Stomach (tissue), 9 donors: ENCODE results near the gene PINLYP. TPM values are rescaled to one million over a fixed set of nuclear protein-coding genes. Genes with fewer than 3 reads are reported as not detected.
A peak's percentile ranks its signal among the peaks of the same experiment; 100 is the strongest.

Experiments
- DNase-seq, 2 donors: peaks; one replicate each; pipeline versions ENCODE4 v3.0.0 to v3.0.0-alpha.2; 2013 to 2019
- H3K27ac ChIP-seq, 5 donors: fragments of 200-600 bp in 4 of 5; sonication (generic) in 4 of 5; one replicate each; pipeline ENCODE4 v1.5.1; 2013 to 2019; ENCODE audit warnings: mild to moderate bottlenecking in 1 of 5, moderate library complexity in 1 of 5
- H3K27me3 ChIP-seq, 3 donors: fragments of 200-600 bp; sonication (generic); one replicate each; pipeline ENCODE4 v1.5.1; 2017 to 2019; ENCODE audit warnings: mixed run types in 1 of 3
- H3K36me3 ChIP-seq, 4 donors: fragments of 200-600 bp; sonication (generic); 1 replicate in 3 of 4; 2 replicates in 1 of 4; pipeline ENCODE4 v1.5.1; 2016 to 2019
- H3K4me1 ChIP-seq, 4 donors: fragments of 200-600 bp; sonication (generic); one replicate each; pipeline ENCODE4 v1.5.1; 2016 to 2019
- H3K4me3 ChIP-seq, 4 donors: fragments of 200-600 bp; sonication (generic) in 3 of 4; one replicate each; pipeline ENCODE4 v1.5.1; 2016 to 2019; ENCODE audit warnings: mild to moderate bottlenecking in 1 of 4
- H3K9me3 ChIP-seq, 4 donors: fragments of 200-600 bp; sonication (generic); one replicate each; pipeline ENCODE4 v1.5.1; 2016 to 2019
- CTCF ChIP-seq, 7 experiments: fragments of 450-650 bp in 4 of 7; fragments of 200-600 bp in 3 of 7; sonication (generic) in 3 of 7; IDR thresholded peaks; one replicate each; pipeline ENCODE4 v1.5.1; 2016 to 2019; ENCODE audit warnings: antibody characterized with exemption in 7 of 7, control low read depth in 2 of 7, mild to moderate bottlenecking in 1 of 7
- EP300 ChIP-seq: sonication (generic); formaldehyde crosslinking; IDR thresholded peaks from one replicate; pipeline ENCODE4 v1.6.1; 2017; ENCODE audit warnings: antibody characterized with exemption
- POLR2A ChIP-seq, 4 donors: fragments of 450-650 bp; IDR thresholded peaks; one replicate each; pipeline ENCODE4 v1.6.1; 2016; ENCODE audit warnings: antibody characterized with exemption in 4 of 4, control low read depth in 2 of 4, mild to moderate bottlenecking in 1 of 4, moderate library complexity in 1 of 4
- POLR2AphosphoS5 ChIP-seq, 3 donors: sonication (generic); formaldehyde crosslinking; IDR thresholded peaks; one replicate each; pipeline ENCODE4 v1.6.1; 2016; ENCODE audit warnings: antibody characterized with exemption in 3 of 3
- WGBS, 5 donors: extraction: QIAGEN DNeasy Blood & Tissue Kit in 3 of 5; methylation state at CpG; one replicate each; pipeline versions ENCODE4 v1.1.5 to v1.1.7; 2013 to 2018; 5-methylcytosine and 5-hydroxymethylcytosine counted together
- intact Hi-C: fragments of 100-400 bp; cut with DNase I; formaldehyde crosslinking; loops from one replicate; pipeline ENCODE4 v1.15.1; 2023; ENCODE audit warnings: low total_unique reads
- polyA plus RNA-seq, 3 donors: library from polyadenylated mRNA; stranded (reverse); fragments of 200-250 nt; gene quantifications; one replicate each; pipeline ENCODE4 v1.2.3, GENCODE V29; 2013
- total RNA-seq, 5 donors: library from RNA; depleted of rRNA; stranded (reverse); fragments of >200 nt; gene quantifications; one replicate each; pipeline versions ENCODE4 v1.1.0 to v1.2.3, GENCODE V29; 2014 to 2016
- donor health status: healthy with polysubstance abuse.
- donor health status: Bipolar disorder and iron deficiency.
- donor health status: healthy.

PINLYP gene
- total and polyA plus RNA-seq, 8 donors: 0.14 to 18.7 (median 8.0) TPM; not detected in 1

GRCh38 chr19:43575955-43576878 lies 616 bp downstream of the PINLYP start:
- intact Hi-C loops: no loop called here
- no peak for TF ChIP-seq POLR2A (IDR thresholded peaks at IDR 0.05)
- Histone ChIP-seq H3K36me3 (peaks cover 0 to 26% (median 7%) of the 10 kb centered on the region in 4 donors), H3K4me3 (peak overlapping the region; percentile 62 to 91 (median 76)), H3K9me3 (no peaks in the 10 kb centered on the region), H3K27me3 (no peaks in the 10 kb centered on the region), H3K27ac (peak overlapping the region; percentile 31 to 92 (median 87)), H3K4me1 (peaks cover 19 to 55% (median 33%) of the 10 kb centered on the region in 4 donors)
- peak in 1 of 2 donors; percentile 42 for DNase-seq
- 57 to 70% (median 68%) methylated on average over 33 to 37 of the region's 37 CpGs for WGBS, 5 donors

- DNase-seq: no peak
- H3K4me1 ChIP-seq: peaks cover 20 to 48% (median 39%) of the 10 kb centered on the region in 4 donors
- no peaks in the 10 kb centered on the region for H3K27me3 ChIP-seq
- H3K4me3 ChIP-seq: no peak overlapping the region
- no peak overlapping the region for H3K27ac ChIP-seq
- no peaks in the 10 kb centered on the region for H3K9me3 ChIP-seq
- TF ChIP-seq POLR2A (IDR thresholded peaks at IDR 0.05) (no peak), EP300 (no peak), CTCF (IDR thresholded peaks at IDR 0.05) (no peak), POLR2AphosphoS5 (IDR thresholded peaks at IDR 0.05) (no peak)
- intact Hi-C loops: no loop called here
- H3K36me3 ChIP-seq: peaks cover 0 to 6% (median 0%) of the 10 kb centered on the region in 4 donors
- WGBS, 5 donors: 84 to 89% (median 86%) methylated on average over 3 of the region's 3 CpGs
These were observed 3.2 kb downstream of the PINLYP start for GRCh38 chr19:43578787-43579186.

GRCh38 chr19:43581467-43581866 lies 5.9 kb downstream of the PINLYP start:
- H3K36me3 ChIP-seq: peaks cover 0 to 14% (median 9%) of the 10 kb centered on the region in 4 donors
- peak in 1 of 2 donors; percentile 41 for DNase-seq
- TF ChIP-seq EP300 (no peak), POLR2A (IDR thresholded peaks at IDR 0.05) (no peak), POLR2AphosphoS5 (IDR thresholded peaks at IDR 0.05) (no peak), CTCF (IDR thresholded peaks at IDR 0.05) (no peak)
- intact Hi-C loops: no loop called here
- WGBS, 5 donors: 36 to 57% (median 42%) methylated on average over 7 of the region's 7 CpGs
- peak overlapping the region in 3 of 5 donors; percentile 76 to 82 (median 81) for H3K27ac ChIP-seq
- peak overlapping the region in 3 of 4 donors; percentile 40 to 52 (median 47) for H3K4me3 ChIP-seq
- H3K27me3 ChIP-seq: no peaks in the 10 kb centered on the region
- no peaks in the 10 kb centered on the region for H3K9me3 ChIP-seq
- peaks cover 7 to 29% (median 19%) of the 10 kb centered on the region in 4 donors for H3K4me1 ChIP-seq

- H3K4me3 ChIP-seq: no peak overlapping the region
- no peak overlapping the region for H3K27ac ChIP-seq
- no peak for TF ChIP-seq POLR2AphosphoS5 (IDR thresholded peaks at IDR 0.05)
- TF ChIP-seq EP300: no peak
- TF ChIP-seq POLR2A (IDR thresholded peaks at IDR 0.05): no peak
- no peak for TF ChIP-seq CTCF (IDR thresholded peaks at IDR 0.05)
- peaks cover 7 to 29% (median 19%) of the 10 kb centered on the region in 4 donors for H3K4me1 ChIP-seq
- no peaks in the 10 kb centered on the region for H3K27me3 ChIP-seq
- H3K9me3 ChIP-seq: no peaks in the 10 kb centered on the region
- intact Hi-C loops: no loop called here
- no peak for DNase-seq
- H3K36me3 ChIP-seq: peaks cover 0 to 18% (median 14%) of the 10 kb centered on the region in 4 donors
- WGBS, 5 donors: 86 to 96% (median 91%) methylated on average over 2 of the region's 2 CpGs
These were observed 6.9 kb downstream of the PINLYP start for GRCh38 chr19:43582495-43582894.
